Activated CD4-positive, alpha-beta memory T cell treated with anti-CD3 and anti-CD28 coated beads for 36 hours (primary cell): ENCODE data around the gene RHNO1. TPM values are rescaled to one million over a fixed set of nuclear protein-coding genes. Genes with fewer than 3 reads are reported as not detected.

Source experiments
- CTCF ChIA-PET: fragments of 350-600 bp; sonication (Branson Sonifier 250); formaldehyde crosslinking; loops from one replicate; lab custom pipeline; 2021; ENCODE audit warnings: antibody characterized with exemption, inconsistent platforms; lab: Charles Lee
- POLR2A ChIA-PET: fragments of 350-600 bp; sonication (Branson Sonifier 250); formaldehyde crosslinking; loops from one replicate; lab custom pipeline; 2021; ENCODE audit warnings: antibody characterized with exemption; lab: Charles Lee
- DNase-seq: peaks from one replicate; pipeline ENCODE4 v3.0.0-alpha.2; 2020
- H3K27ac Mint-ChIP-seq: one replicate; pipeline ENCODE4 v1.8.0; 2021; ENCODE audit warnings: mixed read lengths
- H3K27me3 Mint-ChIP-seq: one replicate; pipeline ENCODE4 v1.8.0; 2021; ENCODE audit warnings: mixed read lengths
- H3K36me3 Mint-ChIP-seq: one replicate; pipeline ENCODE4 v1.8.0; 2021; ENCODE audit warnings: mixed read lengths
- H3K4me1 Mint-ChIP-seq: one replicate; pipeline ENCODE4 v1.8.0; 2021; ENCODE audit warnings: low read depth, mixed read lengths
- H3K4me3 Mint-ChIP-seq: one replicate; pipeline ENCODE4 v1.8.0; 2021; ENCODE audit warnings: mild to moderate bottlenecking, mixed read lengths
- H3K9me3 Mint-ChIP-seq: one replicate; pipeline ENCODE4 v1.8.0; 2021; ENCODE audit warnings: mixed read lengths
- intact Hi-C: fragments of 100-400 bp; cut with micrococcal nuclease; formaldehyde crosslinking; loops from one replicate; pipeline ENCODE4 v1.15.1; 2023
- total RNA-seq, 2 experiments: library from RNA; stranded (reverse); gene quantifications; one replicate each; pipeline ENCODE4 v1.2.3, GENCODE V29; 2021

RHNO1 gene
- total RNA-seq, 2 experiments from 2014 or later = 68.0 to 80.2 TPM

GRCh38 chr12:2844786-2845185 is 32.2 kb upstream of the RHNO1 start:
- Mint-ChIP-seq H3K27ac (no peak overlapping the region), H3K4me3 (no peak overlapping the region)

GRCh38 chr12:2845280-2845679 is 31.7 kb upstream of the RHNO1 start:
- POLR2A ChIA-PET = no interaction called here
- intact Hi-C loops = loop anchor here (5.0 kb wide), 1 partner anchor 187 kb away; no protein-coding TSS in a partner anchor
- Mint-ChIP-seq H3K4me3 (no peak overlapping the region), H3K36me3 (peaks cover 17% of the 10 kb centered on the region), H3K27me3 (no peaks in the 10 kb centered on the region), H3K4me1 (no peaks in the 10 kb centered on the region), H3K9me3 (no peaks in the 10 kb centered on the region), H3K27ac (no peak overlapping the region)
- CTCF ChIA-PET = interaction anchor here (0.5 to 3.9 kb wide), 10 partner anchors 8 to 451 kb away, joined by 3 to 20 read pairs (median 3); partner anchors contain the start of genes FOXM1, RHNO1 and TULP3
- DNase-seq = no peak

More at GRCh38 chr12:2844786-2845185, 32.2 kb upstream of the RHNO1 start:
- no peak for DNase-seq
- ChIA-PET POLR2A (no interaction called here), CTCF (interaction anchor here (0.5 to 3.9 kb wide), 8 partner anchors 8 to 451 kb away, joined by 3 to 20 read pairs (median 4); partner anchors contain the start of gene TULP3)
- intact Hi-C loops = loop anchor here (5.0 kb wide), 1 partner anchor 188 kb away; no protein-coding TSS in a partner anchor
- H3K4me1 Mint-ChIP-seq = no peaks in the 10 kb centered on the region
- no peaks in the 10 kb centered on the region for H3K9me3 Mint-ChIP-seq
- peaks cover 17% of the 10 kb centered on the region for H3K36me3 Mint-ChIP-seq
- H3K27me3 Mint-ChIP-seq = no peaks in the 10 kb centered on the region

- H3K9me3 Mint-ChIP-seq = no peaks in the 10 kb centered on the region
- H3K4me1 Mint-ChIP-seq = no peaks in the 10 kb centered on the region
- peaks cover 8% of the 10 kb centered on the region for H3K36me3 Mint-ChIP-seq
- no peak for DNase-seq
- CTCF ChIA-PET = interaction anchor here (1.7 to 2.6 kb wide), 2 partner anchors 92 to 182 kb away, joined by 5 to 11 read pairs; no protein-coding TSS in a partner anchor
- intact Hi-C loops = loop anchor here (2.0 kb wide), 1 partner anchor 189 kb away; no protein-coding TSS in a partner anchor
- no peak overlapping the region for H3K4me3 Mint-ChIP-seq
- no peaks in the 10 kb centered on the region for H3K27me3 Mint-ChIP-seq
- POLR2A ChIA-PET = no interaction called here
- no peak overlapping the region for H3K27ac Mint-ChIP-seq
Observed at GRCh38 chr12:2851931-2852330, 25.1 kb upstream of the RHNO1 start.

- ChIA-PET POLR2A (interaction anchor here (1.5 kb wide), 1 partner anchor 10 kb away, joined by 4 read pairs; no protein-coding TSS in a partner anchor), CTCF (interaction anchor here (0.6 to 2.6 kb wide), 17 partner anchors 8 to 885 kb away, joined by 3 to 40 read pairs (median 4); partner anchors contain the start of genes FOXM1, RHNO1 and TULP3)
- no peaks in the 10 kb centered on the region for H3K9me3 Mint-ChIP-seq
- no peaks in the 10 kb centered on the region for H3K27me3 Mint-ChIP-seq
- no peak overlapping the region for H3K27ac Mint-ChIP-seq
- H3K36me3 Mint-ChIP-seq = peaks cover 7% of the 10 kb centered on the region
- no peaks in the 10 kb centered on the region for H3K4me1 Mint-ChIP-seq
- intact Hi-C loops = loop anchor here (2.0 kb wide), 1 partner anchor 187 kb away; no protein-coding TSS in a partner anchor
- no peak overlapping the region for H3K4me3 Mint-ChIP-seq
- peak; percentile 68 for DNase-seq
Observed at GRCh38 chr12:2853626-2854025, 23.4 kb upstream of the RHNO1 start.

- Mint-ChIP-seq H3K27ac (no peak overlapping the region), H3K36me3 (peaks cover 12% of the 10 kb centered on the region), H3K9me3 (no peaks in the 10 kb centered on the region), H3K4me3 (no peak overlapping the region), H3K4me1 (no peaks in the 10 kb centered on the region), H3K27me3 (no peaks in the 10 kb centered on the region)
- DNase-seq = no peak
- intact Hi-C loops = no loop called here
- CTCF ChIA-PET = interaction anchor here (0.7 to 1.9 kb wide), 12 partner anchors 10 to 187 kb away, joined by 3 to 40 read pairs (median 4); partner anchors contain the start of gene TULP3
- POLR2A ChIA-PET = interaction anchor here (1.5 kb wide), 1 partner anchor 9 kb away, joined by 4 read pairs; no protein-coding TSS in a partner anchor
Observed at GRCh38 chr12:2854669-2855453, 22.2 kb upstream of the RHNO1 start.

- no peak overlapping the region for H3K4me3 Mint-ChIP-seq
- H3K4me1 Mint-ChIP-seq = no peaks in the 10 kb centered on the region
- CTCF ChIA-PET = interaction anchor here (1.0 kb wide), 1 partner anchor 89 kb away, joined by 4 read pairs; no protein-coding TSS in a partner anchor
- H3K27ac Mint-ChIP-seq = no peak overlapping the region
- POLR2A ChIA-PET = no interaction called here
- H3K27me3 Mint-ChIP-seq = no peaks in the 10 kb centered on the region
- no peaks in the 10 kb centered on the region for H3K9me3 Mint-ChIP-seq
- DNase-seq = no peak
- intact Hi-C loops = no loop called here
- peaks cover 16% of the 10 kb centered on the region for H3K36me3 Mint-ChIP-seq
Observed at GRCh38 chr12:2855546-2855945, 21.5 kb upstream of the RHNO1 start.

GRCh38 chr12:2856051-2856450 is 21.0 kb upstream of the RHNO1 start:
- DNase-seq = no peak
- CTCF ChIA-PET = interaction anchor here (1.0 kb wide), 1 partner anchor 88 kb away, joined by 4 read pairs; no protein-coding TSS in a partner anchor
- no peaks in the 10 kb centered on the region for H3K4me1 Mint-ChIP-seq
- POLR2A ChIA-PET = no interaction called here
- H3K27ac Mint-ChIP-seq = no peak overlapping the region
- no peaks in the 10 kb centered on the region for H3K9me3 Mint-ChIP-seq
- H3K4me3 Mint-ChIP-seq = no peak overlapping the region
- intact Hi-C loops = no loop called here
- no peaks in the 10 kb centered on the region for H3K27me3 Mint-ChIP-seq
- peaks cover 17% of the 10 kb centered on the region for H3K36me3 Mint-ChIP-seq

GRCh38 chr12:2857021-2857431 is 20.0 kb upstream of the RHNO1 start, which contains the start of gene TEX52:
Gene TEX52 (minus strand): TSS chr12:2857039. CDS start chr12:2857026, 13 bp downstream.
- Mint-ChIP-seq H3K27me3 (no peaks in the 10 kb centered on the region), H3K4me3 (no peak within 1 kb of the TSS), H3K4me1 (no peaks in the 10 kb centered on the region), H3K9me3 (no peaks in the 10 kb centered on the region), H3K36me3 (peaks cover 22% of the 10 kb centered on the region), H3K27ac (no peak within 1 kb of the TSS)
- intact Hi-C loops = no loop called here
- ChIA-PET POLR2A (interaction anchor here (1.9 kb wide), 1 partner anchor 61 kb away, joined by 4 read pairs; no protein-coding TSS in a partner anchor), CTCF (no interaction called here)
- no peak for DNase-seq

GRCh38 chr12:2857576-2857975 is 19.4 kb upstream of the RHNO1 start:
- no peak overlapping the region for H3K4me3 Mint-ChIP-seq
- H3K9me3 Mint-ChIP-seq = no peaks in the 10 kb centered on the region
- intact Hi-C loops = no loop called here
- H3K27me3 Mint-ChIP-seq = no peaks in the 10 kb centered on the region
- H3K4me1 Mint-ChIP-seq = no peaks in the 10 kb centered on the region
- DNase-seq = no peak
- peaks cover 25% of the 10 kb centered on the region for H3K36me3 Mint-ChIP-seq
- no peak overlapping the region for H3K27ac Mint-ChIP-seq
- POLR2A ChIA-PET = interaction anchor here (1.9 kb wide), 1 partner anchor 61 kb away, joined by 4 read pairs; no protein-coding TSS in a partner anchor
- CTCF ChIA-PET = no interaction called here

GRCh38 chr12:2858334-2858733 is 18.7 kb upstream of the RHNO1 start:
- ChIA-PET POLR2A (interaction anchor here (1.9 kb wide), 1 partner anchor 62 kb away, joined by 4 read pairs; no protein-coding TSS in a partner anchor), CTCF (interaction anchor here (0.9 kb wide), 1 partner anchor 26 kb away, joined by 3 read pairs; no protein-coding TSS in a partner anchor)
- intact Hi-C loops = no loop called here
- Mint-ChIP-seq H3K4me1 (no peaks in the 10 kb centered on the region), H3K36me3 (peaks cover 31% of the 10 kb centered on the region), H3K27ac (no peak overlapping the region), H3K27me3 (no peaks in the 10 kb centered on the region), H3K4me3 (no peak overlapping the region), H3K9me3 (no peaks in the 10 kb centered on the region)
- DNase-seq = no peak

GRCh38 chr12:2858944-2859421 is 18.0 kb upstream of the RHNO1 start:
- intact Hi-C loops = no loop called here
- H3K27ac Mint-ChIP-seq = no peak overlapping the region
- H3K9me3 Mint-ChIP-seq = no peaks in the 10 kb centered on the region
- H3K4me1 Mint-ChIP-seq = no peaks in the 10 kb centered on the region
- no peaks in the 10 kb centered on the region for H3K27me3 Mint-ChIP-seq
- peaks cover 35% of the 10 kb centered on the region for H3K36me3 Mint-ChIP-seq
- POLR2A ChIA-PET = no interaction called here
- DNase-seq = no peak
- CTCF ChIA-PET = interaction anchor here (0.9 kb wide), 1 partner anchor 25 kb away, joined by 3 read pairs; no protein-coding TSS in a partner anchor
- H3K4me3 Mint-ChIP-seq = no peak overlapping the region
